ENCODE data around the gene MEIS1.

MEIS1 gene

GRCh38 chr2:66430505-66431273 is 4.2 kb upstream of the MEIS1 start:
- no peaks in the 10 kb centered on the region for H3K9me3 ChIP-seq (ENCODE audit: insufficient read depth, low read length)
- no peaks in the 10 kb centered on the region for H3K79me2 ChIP-seq (ENCODE audit: low read length)
- no peak overlapping the region for H3K4me3 ChIP-seq (ENCODE audit: low read length)
- H3K4me1 ChIP-seq (ENCODE audit: low read length): no peaks in the 10 kb centered on the region
- H3K36me3 ChIP-seq (replicated peaks; ENCODE audit: low read depth, low read length): no peaks in the 10 kb centered on the region
- H3K9ac ChIP-seq (ENCODE audit: low read length): no peak overlapping the region
- TF ChIP-seq EZH2phosphoT487 (IDR thresholded peaks at IDR 0.05; ENCODE audit: low read depth): no peak
- TF ChIP-seq, protein P1, sequence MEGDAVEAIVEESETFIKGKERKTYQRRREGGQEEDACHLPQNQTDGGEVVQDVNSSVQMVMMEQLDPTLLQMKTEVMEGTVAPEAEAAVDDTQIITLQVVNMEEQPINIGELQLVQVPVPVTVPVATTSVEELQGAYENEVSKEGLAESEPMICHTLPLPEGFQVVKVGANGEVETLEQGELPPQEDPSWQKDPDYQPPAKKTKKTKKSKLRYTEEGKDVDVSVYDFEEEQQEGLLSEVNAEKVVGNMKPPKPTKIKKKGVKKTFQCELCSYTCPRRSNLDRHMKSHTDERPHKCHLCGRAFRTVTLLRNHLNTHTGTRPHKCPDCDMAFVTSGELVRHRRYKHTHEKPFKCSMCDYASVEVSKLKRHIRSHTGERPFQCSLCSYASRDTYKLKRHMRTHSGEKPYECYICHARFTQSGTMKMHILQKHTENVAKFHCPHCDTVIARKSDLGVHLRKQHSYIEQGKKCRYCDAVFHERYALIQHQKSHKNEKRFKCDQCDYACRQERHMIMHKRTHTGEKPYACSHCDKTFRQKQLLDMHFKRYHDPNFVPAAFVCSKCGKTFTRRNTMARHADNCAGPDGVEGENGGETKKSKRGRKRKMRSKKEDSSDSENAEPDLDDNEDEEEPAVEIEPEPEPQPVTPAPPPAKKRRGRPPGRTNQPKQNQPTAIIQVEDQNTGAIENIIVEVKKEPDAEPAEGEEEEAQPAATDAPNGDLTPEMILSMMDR (IDR thresholded peaks at IDR 0.05; ENCODE audit: low read depth, low read length): no peak
- no peak overlapping the region for H3K4me2 ChIP-seq (ENCODE audit: low read length)
- no peaks in the 10 kb centered on the region for H4K20me1 ChIP-seq (ENCODE audit: insufficient read depth, low read length)
- H3K27me3 ChIP-seq (ENCODE audit: low read depth, low read length): no peaks in the 10 kb centered on the region
- H2AFZ ChIP-seq (ENCODE audit: low read depth, low read length): no peak overlapping the region
- no peak overlapping the region for H3K27ac ChIP-seq (ENCODE audit: low read length)

DNA sequence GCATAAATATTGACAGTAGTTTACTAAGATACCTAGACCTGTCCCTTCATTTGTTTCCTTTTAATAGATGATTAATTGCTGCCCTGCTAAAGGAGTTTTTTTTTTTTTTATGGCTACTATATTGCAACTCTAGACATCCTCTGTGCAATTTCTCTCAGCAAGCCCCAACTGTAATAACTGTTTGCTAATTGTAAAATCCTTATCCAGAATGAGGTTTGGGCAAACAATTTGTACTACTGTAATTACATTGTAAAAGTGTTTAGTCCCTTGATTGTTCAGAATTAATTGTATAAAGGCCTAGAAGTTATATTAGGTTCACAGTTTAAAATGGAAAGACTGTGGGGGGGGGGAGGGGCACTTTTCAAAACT is 3.7 kb upstream of the MEIS1 start:
- Histone ChIP-seq H3K4me3 (ENCODE audit: low read length) (no peak overlapping the region), H4K20me1 (ENCODE audit: insufficient read depth, low read length) (no peaks in the 10 kb centered on the region), H3K79me2 (ENCODE audit: low read length) (no peaks in the 10 kb centered on the region), H3K36me3 (replicated peaks; ENCODE audit: low read depth, low read length) (no peaks in the 10 kb centered on the region), H3K4me1 (ENCODE audit: low read length) (no peaks in the 10 kb centered on the region), H3K4me2 (ENCODE audit: low read length) (no peak overlapping the region), H3K9ac (ENCODE audit: low read length) (no peak overlapping the region), H3K27ac (ENCODE audit: low read length) (no peak overlapping the region), H2AFZ (ENCODE audit: low read depth, low read length) (no peak overlapping the region), H3K9me3 (ENCODE audit: insufficient read depth, low read length) (no peaks in the 10 kb centered on the region), H3K27me3 (ENCODE audit: low read depth, low read length) (no peaks in the 10 kb centered on the region)
- TF ChIP-seq, protein P1 (IDR thresholded peaks at IDR 0.05; ENCODE audit: low read depth, low read length): no peak
- no peak for TF ChIP-seq EZH2phosphoT487 (IDR thresholded peaks at IDR 0.05; ENCODE audit: low read depth)

GRCh38 chr2:66431846-66432587 is 2.9 kb upstream of the MEIS1 start:
- TF ChIP-seq, protein P1 (IDR thresholded peaks at IDR 0.05; ENCODE audit: low read depth, low read length): no peak
- no peak for TF ChIP-seq EZH2phosphoT487 (IDR thresholded peaks at IDR 0.05; ENCODE audit: low read depth)
- Histone ChIP-seq H4K20me1 (ENCODE audit: insufficient read depth, low read length) (no peaks in the 10 kb centered on the region), H3K4me1 (ENCODE audit: low read length) (no peaks in the 10 kb centered on the region), H3K4me3 (ENCODE audit: low read length) (no peak overlapping the region), H3K79me2 (ENCODE audit: low read length) (no peaks in the 10 kb centered on the region), H3K4me2 (ENCODE audit: low read length) (no peak overlapping the region), H3K9me3 (ENCODE audit: insufficient read depth, low read length) (no peaks in the 10 kb centered on the region), H2AFZ (ENCODE audit: low read depth, low read length) (no peak overlapping the region), H3K36me3 (replicated peaks; ENCODE audit: low read depth, low read length) (no peaks in the 10 kb centered on the region), H3K27me3 (ENCODE audit: low read depth, low read length) (no peaks in the 10 kb centered on the region), H3K27ac (ENCODE audit: low read length) (no peak overlapping the region), H3K9ac (ENCODE audit: low read length) (no peak overlapping the region)

All from OCI-LY3 (cell line).